Fibroblast of pulmonary artery (primary cell): ENCODE results near the gene SRRM3.

Source experiments
- DNase-seq: peaks from one replicate; pipeline ENCODE4 v3.0.0-alpha.2; 2010; ENCODE audit warnings: low read depth
- H3K4me3 ChIP-seq: replicated peaks from 2 replicates; pipeline ENCODE4 v1.5.1; 2011; ENCODE audit warnings: low read depth, mild to moderate bottlenecking, control low read depth, low read length, moderate library complexity
- TF ChIP-seq, protein P1 (sequence below): IDR thresholded peaks from 2 replicates; pipeline ENCODE4 v1.5.1; 2011; ENCODE audit warnings: mild to moderate bottlenecking, control low read depth, low read length, inconsistent platforms; ENCODE audit errors: missing control alignments

Gene SRRM3

DNA sequence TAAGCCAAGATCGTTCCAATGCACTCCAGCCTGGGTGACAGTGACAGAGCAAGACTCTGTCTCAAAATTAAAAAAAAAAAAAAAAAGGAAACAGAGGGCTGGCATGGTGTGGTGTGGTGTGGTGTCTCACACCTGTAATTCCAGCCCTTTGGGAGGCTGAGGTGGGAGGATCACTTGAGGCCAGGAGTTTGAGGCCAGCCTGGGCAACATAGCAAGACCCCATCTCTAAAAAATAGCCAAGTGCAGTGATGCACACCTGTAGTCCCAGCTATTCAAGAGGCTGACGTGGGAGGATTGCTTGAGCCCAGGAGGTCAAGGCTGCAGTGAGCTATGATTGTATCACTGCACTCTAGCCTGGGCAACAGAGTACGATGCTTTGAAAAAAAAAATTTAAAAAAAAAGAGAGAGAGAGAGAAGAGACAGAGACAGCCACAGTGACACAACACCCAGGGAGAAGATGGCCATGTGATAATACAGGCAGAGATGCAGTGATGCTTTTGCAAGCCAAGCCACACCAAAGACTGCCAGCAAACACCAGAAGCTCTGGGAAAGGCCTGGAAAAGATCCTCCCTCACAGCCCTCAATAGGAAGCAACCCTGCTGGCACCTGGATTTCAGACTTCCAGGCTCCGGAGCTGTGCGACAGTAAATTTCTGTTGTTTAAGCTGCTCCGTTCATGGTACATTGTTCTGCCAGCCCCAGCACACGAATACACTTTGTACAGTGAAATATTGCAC lies 19.3 kb upstream of the SRRM3 start:
- DNase-seq: no peak
- H3K4me3 ChIP-seq: no peak overlapping the region
- TF ChIP-seq, protein P1, sequence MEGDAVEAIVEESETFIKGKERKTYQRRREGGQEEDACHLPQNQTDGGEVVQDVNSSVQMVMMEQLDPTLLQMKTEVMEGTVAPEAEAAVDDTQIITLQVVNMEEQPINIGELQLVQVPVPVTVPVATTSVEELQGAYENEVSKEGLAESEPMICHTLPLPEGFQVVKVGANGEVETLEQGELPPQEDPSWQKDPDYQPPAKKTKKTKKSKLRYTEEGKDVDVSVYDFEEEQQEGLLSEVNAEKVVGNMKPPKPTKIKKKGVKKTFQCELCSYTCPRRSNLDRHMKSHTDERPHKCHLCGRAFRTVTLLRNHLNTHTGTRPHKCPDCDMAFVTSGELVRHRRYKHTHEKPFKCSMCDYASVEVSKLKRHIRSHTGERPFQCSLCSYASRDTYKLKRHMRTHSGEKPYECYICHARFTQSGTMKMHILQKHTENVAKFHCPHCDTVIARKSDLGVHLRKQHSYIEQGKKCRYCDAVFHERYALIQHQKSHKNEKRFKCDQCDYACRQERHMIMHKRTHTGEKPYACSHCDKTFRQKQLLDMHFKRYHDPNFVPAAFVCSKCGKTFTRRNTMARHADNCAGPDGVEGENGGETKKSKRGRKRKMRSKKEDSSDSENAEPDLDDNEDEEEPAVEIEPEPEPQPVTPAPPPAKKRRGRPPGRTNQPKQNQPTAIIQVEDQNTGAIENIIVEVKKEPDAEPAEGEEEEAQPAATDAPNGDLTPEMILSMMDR: no peak

DNA sequence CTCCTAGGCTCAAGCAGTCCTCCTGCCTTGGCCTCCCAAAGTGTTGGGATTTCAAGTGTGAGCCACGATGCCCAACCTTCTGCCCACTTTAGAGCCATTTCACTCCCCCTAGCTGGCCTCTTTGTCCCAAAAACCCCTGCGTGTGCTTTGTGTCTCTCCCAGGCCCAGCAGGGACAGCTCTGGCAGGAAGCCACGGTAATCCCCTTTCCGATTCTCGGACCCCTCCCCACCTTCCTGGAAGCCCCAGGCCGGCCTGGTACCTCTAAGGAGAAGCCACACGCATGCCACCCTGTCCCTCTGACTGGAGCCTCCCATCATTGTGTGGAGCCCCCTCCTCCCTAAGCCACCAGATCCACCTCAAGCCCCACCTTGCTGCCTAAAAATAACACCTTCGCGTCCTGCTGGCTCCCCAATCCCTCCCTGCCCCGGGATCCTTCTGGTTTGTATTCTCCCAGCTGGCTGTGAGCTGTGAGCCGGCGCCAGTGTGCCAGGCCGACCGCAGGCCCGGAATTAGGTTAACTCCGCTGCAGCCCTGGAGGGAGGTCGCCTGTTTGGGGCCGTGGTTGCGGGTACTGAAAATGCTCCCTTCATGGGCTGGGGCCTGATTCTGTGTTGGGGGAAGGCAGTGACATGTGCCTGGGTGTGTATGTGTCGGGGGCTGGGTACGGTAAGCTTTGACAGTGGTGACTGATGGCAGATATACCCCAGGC lies 16.4 kb upstream of the SRRM3 start:
- no peak for DNase-seq
- H3K4me3 ChIP-seq: no peak overlapping the region

DNA sequence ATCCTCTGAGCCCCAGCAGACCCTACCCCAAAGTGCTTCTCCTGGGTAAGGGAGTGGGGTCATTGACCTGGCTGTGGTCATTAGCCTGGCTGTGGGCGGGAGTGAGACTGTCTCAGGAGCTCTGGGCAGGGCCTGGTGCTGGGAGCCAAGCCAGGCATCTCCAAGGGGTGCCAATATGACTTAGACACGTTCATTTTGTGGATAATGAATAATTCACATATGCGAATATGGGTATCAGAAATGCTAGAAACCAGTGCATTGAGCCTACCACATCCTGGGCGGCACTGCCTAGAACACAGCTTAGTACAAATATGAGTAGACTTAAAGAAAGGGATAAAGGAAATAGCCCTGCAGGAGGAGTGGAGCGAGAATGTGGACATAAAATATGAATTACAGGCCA lies 14.4 kb upstream of the SRRM3 start:
- DNase-seq: no peak
- no peak overlapping the region for H3K4me3 ChIP-seq

More for the DNA sequence above, 16.4 kb upstream of the SRRM3 start:
- TF ChIP-seq, protein P1: no peak

DNA sequence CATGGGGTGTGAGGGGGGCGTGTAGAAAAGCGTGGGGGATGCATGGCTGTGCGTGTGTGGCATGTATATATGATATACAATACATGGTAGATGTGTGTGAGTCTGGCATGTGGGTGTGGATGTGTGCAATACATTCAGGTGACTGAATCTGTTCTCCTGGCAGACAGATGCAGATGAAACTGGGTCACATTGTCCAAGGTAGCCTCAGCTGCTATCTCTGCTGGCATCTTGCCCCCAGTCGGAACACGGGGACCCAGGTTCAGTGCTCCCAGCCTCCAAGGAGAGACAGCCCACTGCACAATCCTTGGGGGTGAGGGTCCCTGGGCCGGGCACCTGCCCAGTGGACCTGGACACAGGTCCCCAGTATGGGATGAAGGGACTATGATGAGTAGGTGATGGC lies 12.4 kb upstream of the SRRM3 start:
- TF ChIP-seq, protein P1: no peak
- no peak for DNase-seq
- no peak overlapping the region for H3K4me3 ChIP-seq

More for the DNA sequence above, 14.4 kb upstream of the SRRM3 start:
- TF ChIP-seq, protein P1: no peak

DNA sequence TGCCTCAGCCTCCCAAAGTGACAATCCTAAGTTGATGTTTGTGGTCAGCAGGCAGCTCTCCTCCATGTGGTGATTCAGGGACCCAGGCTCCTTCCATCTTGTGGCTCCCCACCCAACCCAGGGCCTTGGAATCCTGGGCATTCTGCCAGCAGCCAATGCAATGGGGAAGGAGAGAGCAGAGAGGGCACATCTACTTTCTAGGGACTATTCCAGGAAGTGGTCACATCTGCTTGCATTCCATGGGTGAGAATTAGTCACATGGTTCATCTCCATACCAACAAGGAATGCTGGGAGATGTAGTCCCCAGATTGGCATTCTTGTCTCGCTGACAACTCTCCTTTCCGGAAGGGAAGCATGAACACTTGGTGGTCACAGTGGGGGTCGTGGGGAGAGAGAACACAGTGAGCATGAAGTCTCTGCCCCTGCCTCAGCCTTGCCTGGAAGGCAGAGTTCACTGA lies 9.9 kb upstream of the SRRM3 start:
- TF ChIP-seq, protein P1: no peak
- no peak overlapping the region for H3K4me3 ChIP-seq
- DNase-seq: peak; percentile 53

DNA sequence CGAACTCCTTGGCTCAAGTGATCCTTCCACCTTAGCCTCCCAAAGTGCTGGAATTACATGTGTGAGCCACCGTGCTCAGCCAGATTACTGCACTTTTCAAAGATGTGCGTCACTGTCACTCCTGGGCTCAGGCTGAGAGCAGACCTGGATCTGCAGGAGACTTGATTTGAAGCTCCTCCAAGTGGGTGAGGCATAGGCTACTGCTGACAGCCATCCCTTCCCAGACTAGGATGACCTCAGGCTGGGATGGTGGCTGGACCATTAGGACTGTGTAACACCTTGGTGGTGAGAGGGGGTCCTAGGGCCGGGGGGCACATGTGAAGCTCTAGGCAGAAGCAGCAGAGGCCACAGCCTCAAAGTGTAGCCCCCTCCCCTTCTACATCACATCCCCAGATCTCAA lies 8.2 kb upstream of the SRRM3 start:
- no peak overlapping the region for H3K4me3 ChIP-seq
- DNase-seq: no peak
- TF ChIP-seq, protein P1: no peak
